NCI-H748 treated with DMSO at 0.1 percent for 48 hours (cell line): Measurements from ENCODE around the gene FUCA2.
"Not testable (repeated sequence)": the region's sequence is repeated elsewhere in the genome, so short reads cannot be mapped to it uniquely, and the experiment has no call there.

ENCODE experiments used
- DNase-seq: peaks from one replicate; lab custom pipeline; 2025; lab: John Stamatoyannopoulos, UW

Gene FUCA2

GRCh38 chr6:143498428-143498827, 13.1 kb downstream of the FUCA2 start:
- no peak for DNase-seq

GRCh38 chr6:143496974-143497373, 14.5 kb downstream of the FUCA2 start:
- no peak for DNase-seq

DNA sequence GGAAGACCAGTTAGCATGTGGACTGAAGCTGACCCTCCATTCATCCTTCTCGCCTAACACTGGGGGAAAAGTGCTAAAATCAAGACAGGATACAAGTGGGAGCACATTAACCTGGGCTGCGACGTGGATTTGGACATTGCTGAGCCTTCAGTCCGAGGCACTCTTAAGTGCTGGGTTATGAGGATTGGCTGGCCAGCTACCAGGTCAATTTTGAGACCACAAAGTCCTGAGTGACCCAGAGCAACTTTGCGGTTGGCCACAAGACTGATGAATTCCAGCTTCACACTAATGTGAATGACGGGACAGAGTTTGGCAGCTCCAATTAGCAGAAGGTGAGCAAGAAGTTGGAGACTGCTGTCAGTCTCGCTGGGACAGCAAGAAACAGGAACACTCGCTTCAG, 20.7 kb downstream of the FUCA2 start:
- DNase-seq = no peak

GRCh38 chr6:143490244-143490643, 21.3 kb downstream of the FUCA2 start:
- no peak for DNase-seq

DNA sequence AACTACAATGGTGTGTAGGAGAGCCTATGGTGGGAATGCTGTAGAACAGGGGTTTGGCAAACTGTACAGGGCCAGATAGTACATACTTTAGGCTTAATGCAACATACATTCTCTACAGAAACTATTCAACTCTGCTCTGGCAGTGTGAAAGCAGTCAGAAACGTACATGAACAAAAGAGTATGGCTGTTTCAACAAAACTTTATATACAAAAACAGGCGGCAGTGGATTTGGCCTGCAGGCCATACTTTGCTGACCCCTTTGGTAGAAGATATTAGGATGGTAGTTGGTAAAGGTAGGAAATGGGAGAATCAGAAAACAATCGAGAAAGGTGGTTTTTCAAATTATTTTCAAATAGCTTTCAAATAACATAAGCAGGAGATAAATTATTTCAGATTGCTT, 24.8 kb downstream of the FUCA2 start:
- no peak for DNase-seq

GRCh38 chr6:143485967-143486366, 25.6 kb downstream of the FUCA2 start:
- no peak for DNase-seq

GRCh38 chr6:143482593-143482992, 28.9 kb downstream of the FUCA2 start:
- no peak for DNase-seq

GRCh38 chr6:143478479-143479062, 32.9 kb downstream of the FUCA2 start:
- no peak for DNase-seq

- no peak for DNase-seq
Measured at GRCh38 chr6:143476545-143476944, 35.0 kb downstream of the FUCA2 start.

GRCh38 chr6:143471822-143472221, 39.7 kb downstream of the FUCA2 start:
- no peak for DNase-seq

DNA sequence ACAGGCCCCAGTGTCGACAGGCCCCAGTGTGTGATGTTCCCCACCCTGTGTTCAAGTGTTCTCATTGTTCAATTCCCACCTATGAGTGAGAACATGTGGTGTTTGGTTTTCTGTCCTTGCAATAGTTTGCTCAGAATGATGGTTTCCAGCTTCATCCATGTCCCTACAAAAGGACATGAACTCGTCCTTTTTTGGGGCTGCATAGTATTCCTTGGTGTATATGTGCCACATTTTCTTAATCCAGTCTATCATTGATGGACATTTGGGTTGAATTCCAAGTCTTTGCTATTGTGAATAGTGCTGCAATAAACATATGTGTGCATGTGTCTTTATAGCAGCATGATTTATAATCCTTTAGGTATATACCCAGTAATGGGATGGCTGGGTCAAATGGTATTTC, 42.7 kb downstream of the FUCA2 start:
- not testable (repeated sequence) for DNase-seq

DNA sequence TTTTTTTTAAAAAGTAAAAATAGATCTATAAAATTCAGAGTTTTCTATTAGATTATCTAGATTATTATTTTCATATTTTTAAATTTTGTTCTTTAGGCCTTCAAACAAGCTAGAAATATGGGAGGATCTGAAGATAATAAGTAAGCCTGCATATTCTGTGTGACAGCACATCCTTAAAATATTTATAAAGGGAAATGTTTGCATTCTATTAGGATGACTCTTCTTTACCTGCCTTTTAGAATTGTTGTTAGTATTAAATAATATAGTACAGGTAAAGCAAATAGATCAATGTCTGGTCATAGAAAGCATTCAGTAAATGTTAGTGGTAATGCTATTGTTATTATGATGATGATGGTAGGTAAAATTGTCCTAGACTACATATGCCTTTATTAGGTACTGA, 43.5 kb downstream of the FUCA2 start:
- DNase-seq = no peak

DNA sequence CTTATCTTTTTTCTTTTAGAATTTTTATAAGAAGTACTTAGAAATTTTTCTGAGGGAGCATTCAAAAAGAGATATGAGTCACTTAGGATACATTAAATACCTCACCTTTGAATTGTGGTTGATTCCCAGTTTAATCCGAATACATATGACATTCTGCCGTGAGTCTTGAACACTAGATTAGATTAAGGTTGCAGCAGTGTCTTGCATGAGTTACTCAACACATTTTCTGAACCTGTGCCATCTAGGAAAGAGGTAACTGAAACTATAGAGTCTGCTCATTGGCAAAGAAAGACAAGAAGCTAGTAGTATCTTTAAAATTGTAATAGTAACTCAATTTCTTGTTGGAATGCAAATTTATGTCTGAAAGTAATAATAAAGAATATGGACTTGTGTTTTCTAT, 46.0 kb downstream of the FUCA2 start:
- no peak for DNase-seq

- no peak for DNase-seq
Measured at GRCh38 chr6:143457563-143458359, 53.8 kb downstream of the FUCA2 start.

- no peak for DNase-seq
Measured at GRCh38 chr6:143451531-143451930, 60.0 kb downstream of the FUCA2 start.

DNA sequence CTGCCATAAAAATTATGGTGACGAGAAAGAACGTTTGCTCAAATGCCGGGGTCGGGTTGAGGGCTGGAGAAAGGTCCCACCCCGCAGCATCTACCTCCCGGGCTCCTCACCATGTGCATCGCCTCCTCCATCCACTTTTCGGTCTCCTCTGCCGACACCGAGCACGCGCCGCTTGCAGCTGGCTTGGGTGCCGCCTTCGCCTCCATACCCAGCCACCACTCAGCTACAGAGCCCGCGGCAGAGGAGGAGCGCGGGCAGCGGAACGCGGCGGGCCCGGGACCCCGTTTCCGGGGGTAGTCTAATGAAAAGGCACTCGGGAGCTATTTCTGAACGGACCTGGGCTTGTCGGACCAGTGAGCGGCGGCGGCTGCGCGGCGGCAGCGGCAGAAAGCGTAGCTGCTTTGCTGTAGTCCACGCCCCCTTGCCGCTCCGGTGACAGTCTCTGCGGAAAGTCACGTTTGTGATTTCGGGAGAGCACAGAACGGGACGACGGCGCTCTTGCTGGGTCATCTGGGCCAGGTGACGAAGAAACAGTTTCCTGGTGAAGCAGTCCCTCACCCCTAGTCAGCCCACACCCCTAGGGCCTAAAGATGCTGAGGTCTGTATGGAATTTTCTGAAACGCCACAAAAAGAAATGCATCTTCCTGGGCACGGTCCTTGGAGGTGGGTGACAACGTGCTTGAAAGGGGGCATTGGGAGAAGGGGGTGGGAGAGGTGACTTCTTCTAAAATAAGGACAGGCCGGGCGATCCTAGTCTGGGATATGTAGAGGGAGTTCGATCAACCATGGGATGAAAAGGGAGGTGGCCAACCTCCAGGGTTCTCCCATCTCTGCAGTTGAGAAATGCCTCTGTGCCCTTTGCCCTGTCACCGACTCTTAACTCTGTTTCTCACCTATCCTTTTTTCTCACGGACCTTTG, 60.8 kb downstream of the FUCA2 start, which contains the start of the genes ADAT2 and PEX3:
ADAT2 (minus strand) TSS at position 243 of the 919 bp plus-strand sequence; CDS start at position 206, 37 bp downstream.
PEX3 (plus strand) TSS at position 353 of the 919 bp plus-strand sequence; CDS start at position 591, 238 bp downstream.
- DNase-seq = peak; percentile 81

DNA sequence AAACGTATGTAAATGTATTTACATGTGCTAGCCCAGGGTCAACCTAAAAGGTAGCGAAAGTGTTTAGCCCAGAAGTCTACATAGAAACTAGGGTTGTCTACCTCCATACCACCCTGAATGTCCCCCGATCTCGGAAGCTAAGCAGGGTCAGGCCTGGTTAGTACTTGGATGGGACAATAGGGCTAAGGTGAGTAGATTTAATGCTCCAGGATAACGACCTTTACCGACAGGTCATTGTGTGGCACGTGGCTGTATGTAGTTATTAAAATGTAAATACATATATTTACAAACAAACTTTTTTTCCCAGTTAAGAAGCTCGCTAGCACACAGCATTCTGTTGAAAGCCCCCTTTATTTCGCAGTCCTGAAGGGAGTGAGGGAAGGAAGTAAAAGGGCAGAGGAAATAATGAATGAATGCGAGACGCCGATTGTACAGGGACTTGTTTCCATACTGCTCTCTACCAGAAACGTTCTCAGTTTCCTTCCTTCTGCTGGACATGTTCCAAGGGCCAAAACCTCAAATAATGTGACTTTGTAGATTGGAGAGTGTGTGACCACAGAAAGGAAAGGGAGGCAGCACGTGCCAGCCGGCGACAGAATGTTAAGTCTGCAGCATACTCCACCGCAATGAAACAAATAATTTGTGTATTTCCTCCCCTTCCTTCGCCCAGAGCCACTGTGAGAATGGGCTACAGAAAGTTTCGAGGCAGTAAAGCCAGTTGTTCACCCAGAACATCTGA, 61.6 kb downstream of the FUCA2 start:
- DNase-seq = no peak

DNA sequence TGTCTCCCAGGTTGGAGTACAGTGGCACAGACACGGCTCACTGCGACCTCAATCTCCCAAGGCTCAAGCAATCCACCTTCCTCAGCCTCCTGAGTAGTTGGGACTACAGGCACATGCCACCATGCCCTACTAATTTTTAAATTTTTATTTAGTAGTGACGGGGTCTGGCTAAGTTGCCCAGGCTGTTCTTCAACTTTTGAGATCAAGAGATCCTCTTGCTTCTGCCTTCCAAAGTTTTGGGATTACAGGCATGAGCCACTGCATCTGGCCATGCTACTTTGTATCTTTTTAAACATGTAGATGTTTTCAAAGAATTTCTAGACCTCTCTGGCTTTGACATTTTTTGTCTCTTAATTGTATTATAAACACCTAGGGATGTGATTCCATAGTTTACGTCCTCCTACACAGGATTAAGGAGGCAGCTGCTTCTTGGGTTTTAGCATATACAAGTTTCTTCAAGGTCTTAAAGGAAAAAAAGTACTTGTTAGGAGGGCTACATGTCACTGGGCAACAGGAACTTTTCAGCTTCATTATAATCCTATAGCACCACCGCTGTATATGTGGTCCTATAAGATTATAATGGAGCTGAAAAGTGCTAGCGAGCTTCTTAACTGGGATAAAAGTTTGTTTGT, 62.3 kb downstream of the FUCA2 start:
- DNase-seq = no peak

GRCh38 chr6:143447865-143448264, 63.7 kb downstream of the FUCA2 start:
- DNase-seq = not testable (repeated sequence)
